SK-N-MC (cell line): ENCODE results near the gene HBZ.

Source experiments
- EZH2 ChIP-seq: fragments of 200-600 bp; sonication (generic); IDR thresholded peaks from one replicate; pipeline ENCODE4 v1.6.1; 2017; ENCODE audit warnings: antibody characterized with exemption
- POLR2AphosphoS5 ChIP-seq: IDR thresholded peaks from 2 replicates; pipeline ENCODE4 v1.6.1; 2012; ENCODE audit warnings: mild to moderate bottlenecking, low read depth, low read length, borderline replicate concordance

DNA sequence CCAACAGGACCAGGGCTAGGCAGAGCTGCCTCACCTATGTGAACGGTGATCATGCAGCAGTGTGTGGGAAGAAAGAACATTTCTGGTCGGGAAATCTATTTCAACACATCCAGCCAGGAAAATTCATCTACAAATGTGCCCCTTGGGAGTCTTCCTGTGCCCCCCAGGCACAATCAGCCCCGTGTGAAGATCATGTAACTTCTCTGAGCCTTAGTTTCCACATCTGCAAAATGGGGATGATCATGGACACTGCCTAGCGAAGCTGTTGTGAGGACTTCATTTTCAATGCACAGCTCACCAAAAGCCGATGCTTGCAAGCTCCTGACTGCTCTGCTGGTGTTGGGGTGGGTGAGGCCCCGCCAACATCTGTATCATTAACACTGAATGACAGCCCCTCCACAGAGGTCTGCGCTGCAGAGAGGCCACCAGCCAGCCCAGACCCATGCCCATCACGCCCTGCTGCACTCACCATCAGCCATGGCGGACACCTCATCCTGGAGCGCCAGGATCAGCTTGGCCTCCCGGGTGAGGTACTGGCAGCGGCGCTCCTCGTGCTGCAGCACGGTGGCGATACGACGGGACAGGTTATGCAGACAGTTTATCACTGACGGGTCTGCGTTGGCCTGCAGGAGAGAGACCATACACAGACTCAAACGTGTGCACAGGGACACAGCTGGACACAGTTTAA lies 40.1 kb upstream of the HBZ start:
- TF ChIP-seq EZH2 = no peak
- no peak for TF ChIP-seq POLR2AphosphoS5
